GM23248 (cell line): ENCODE results near the gene MRPS7.

ENCODE experiments used
- EZH2 ChIP-seq: fragments of 200-600 bp; sonication (generic); IDR thresholded peaks from 2 replicates; pipeline ENCODE4 v1.6.1; 2018; ENCODE audit warnings: antibody characterized with exemption, mild to moderate bottlenecking; ENCODE audit not compliant: insufficient read depth, poor library complexity, severe bottlenecking
- EZH2phosphoT487 ChIP-seq: fragments of 200-600 bp; sonication (generic); IDR thresholded peaks from 2 replicates; pipeline ENCODE4 v1.6.1; 2018; ENCODE audit warnings: antibody characterized with exemption, moderate library complexity, mild to moderate bottlenecking, low read depth; ENCODE audit not compliant: insufficient read depth

- TF ChIP-seq EZH2, result no peak
- TF ChIP-seq EZH2phosphoT487, result no peak
Measured at GRCh38 chr17:75245011-75245410, 16.7 kb upstream of the MRPS7 start.
